Caco-2 (cell line): ENCODE measurements around the gene TPX2. TPM values are rescaled to one million over a fixed set of nuclear protein-coding genes. Genes with fewer than 3 reads are reported as not detected.
A peak's percentile ranks its signal among the peaks of the same experiment; 100 is the strongest.

Experiments used
- BruUV-seq: library from RNA; stranded (reverse); fragments of 400-500 nt; replicated peaks from 2 replicates; lab custom pipeline; 2021; lab: Mats Ljungman, UMichigan
- CTCF ChIA-PET: fragments of 300-600 bp; sonication (Branson Sonifier 250); formaldehyde crosslinking; loops from one replicate; lab custom pipeline; 2022; ENCODE audit warnings: antibody characterized with exemption; lab: Charles Lee
- POLR2A ChIA-PET: fragments of 300-600 bp; sonication (Branson Sonifier 250); formaldehyde crosslinking; loops from one replicate; lab custom pipeline; 2022; ENCODE audit warnings: antibody characterized with exemption; lab: Charles Lee
- DNase-seq, 2 experiments: peaks; one replicate each; pipeline versions ENCODE4 v3.0.0 to v3.0.0-alpha.2; 2020 to 2022
- H3K27me3 ChIP-seq: replicated peaks from 2 replicates; pipeline ENCODE4 v1.6.0; 2011; ENCODE audit warnings: low read length; ENCODE audit not compliant: control insufficient read depth, insufficient read depth
- H3K36me3 ChIP-seq: 2 replicates; pipeline ENCODE4 v1.5.1; 2011; ENCODE audit warnings: low read length; ENCODE audit not compliant: control insufficient read depth, insufficient read depth
- H3K4me1 ChIP-seq: fragments of 250-450 bp; sonication (Bioruptor Pico); 2 replicates; pipeline ENCODE4 v1.5.1; 2020; ENCODE audit warnings: mild to moderate bottlenecking
- H3K4me3 ChIP-seq: 2 replicates; pipeline ENCODE4 v1.5.1; 2011; ENCODE audit warnings: low read depth, mild to moderate bottlenecking, control low read depth, low read length
- H3K9me3 ChIP-seq: fragments of 250-450 bp; sonication (Bioruptor Pico); 2 replicates; pipeline ENCODE4 v1.5.1; 2020; ENCODE audit warnings: mild to moderate bottlenecking, moderate library complexity
- H3K27ac Mint-ChIP-seq: one replicate; pipeline ENCODE4 v1.8.0; 2022; ENCODE audit warnings: mixed read lengths; ENCODE audit not compliant: unreplicated experiment
- H3K27me3 Mint-ChIP-seq: one replicate; pipeline ENCODE4 v1.8.0; 2022; ENCODE audit warnings: mixed read lengths; ENCODE audit not compliant: insufficient read depth, unreplicated experiment
- H3K36me3 Mint-ChIP-seq: one replicate; pipeline ENCODE4 v1.8.0; 2022; ENCODE audit warnings: mild to moderate bottlenecking, mixed read lengths; ENCODE audit not compliant: insufficient read depth, unreplicated experiment
- H3K4me1 Mint-ChIP-seq: one replicate; pipeline ENCODE4 v1.8.0; 2022; ENCODE audit warnings: low read depth, mixed read lengths; ENCODE audit not compliant: unreplicated experiment
- H3K4me3 Mint-ChIP-seq: one replicate; pipeline ENCODE4 v1.8.0; 2022; ENCODE audit warnings: mild to moderate bottlenecking, moderate library complexity, mixed read lengths; ENCODE audit not compliant: unreplicated experiment
- H3K9me3 Mint-ChIP-seq: one replicate; pipeline ENCODE4 v1.8.0; 2022; ENCODE audit warnings: mixed read lengths; ENCODE audit not compliant: unreplicated experiment
- intact Hi-C: fragments of 100-400 bp; cut with micrococcal nuclease; formaldehyde crosslinking; loops from one replicate; pipeline ENCODE4 v1.10.0; 2022; ENCODE audit not compliant: unreplicated experiment
- total RNA-seq: library from RNA; stranded (reverse); gene quantifications from 2 replicates; pipeline ENCODE4 v1.2.3, GENCODE V29; 2022
- TF ChIP-seq, protein P1 (sequence below), 2 experiments: fragments of 200-600 bp in 1 of 2; IDR thresholded peaks; 1 replicate in 1 of 2; 2 replicates in 1 of 2; pipeline versions ENCODE4 v1.5.1 to v1.8.0; 2011 to 2022; ENCODE audit warnings: antibody characterized with exemption in 1 of 2, control low read depth in 1 of 2, inconsistent platforms in 1 of 2, low read depth in 1 of 2, low read length in 1 of 2, mild to moderate bottlenecking in 1 of 2, moderate library complexity in 1 of 2; ENCODE audit not compliant: insufficient read depth in 1 of 2, severe bottlenecking in 1 of 2, unreplicated experiment in 1 of 2

Gene TPX2
- total RNA-seq, 1 experiment from 2014 or later: 237 TPM

DNA sequence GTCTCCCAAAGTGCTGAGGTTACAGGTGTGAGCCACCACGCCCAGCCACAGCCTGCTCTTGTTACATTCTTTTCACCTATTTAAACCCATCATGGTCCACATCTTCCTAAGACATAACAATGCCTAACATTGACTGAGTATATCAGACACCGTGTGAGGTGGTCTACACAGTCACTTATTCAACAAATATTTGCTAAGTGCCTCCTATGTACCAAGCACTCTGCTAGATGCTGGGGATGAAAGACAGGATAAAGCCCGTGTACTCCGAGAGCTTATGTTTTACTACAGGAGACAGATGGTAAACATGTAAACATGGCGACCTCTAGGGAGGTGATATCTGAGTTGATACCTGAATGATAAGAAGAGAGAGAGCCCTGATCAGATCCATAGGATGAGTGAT, 29.2 kb upstream of the TPX2 start:
- Mint-ChIP-seq H3K4me3 (peak overlapping the region; percentile 58), H3K9me3 (no peaks in the 10 kb centered on the region), H3K4me1 (peaks cover 81% of the 10 kb centered on the region), H3K27me3 (no peaks in the 10 kb centered on the region), H3K27ac (peak overlapping the region; percentile 98), H3K36me3 (peaks cover 99% of the 10 kb centered on the region)
- no peaks in the 10 kb centered on the region for H3K9me3 ChIP-seq
- no peak overlapping the region for H3K4me3 ChIP-seq
- peaks cover 27% of the 10 kb centered on the region for H3K36me3 ChIP-seq
- no peak for DNase-seq
- TF ChIP-seq, protein P1, sequence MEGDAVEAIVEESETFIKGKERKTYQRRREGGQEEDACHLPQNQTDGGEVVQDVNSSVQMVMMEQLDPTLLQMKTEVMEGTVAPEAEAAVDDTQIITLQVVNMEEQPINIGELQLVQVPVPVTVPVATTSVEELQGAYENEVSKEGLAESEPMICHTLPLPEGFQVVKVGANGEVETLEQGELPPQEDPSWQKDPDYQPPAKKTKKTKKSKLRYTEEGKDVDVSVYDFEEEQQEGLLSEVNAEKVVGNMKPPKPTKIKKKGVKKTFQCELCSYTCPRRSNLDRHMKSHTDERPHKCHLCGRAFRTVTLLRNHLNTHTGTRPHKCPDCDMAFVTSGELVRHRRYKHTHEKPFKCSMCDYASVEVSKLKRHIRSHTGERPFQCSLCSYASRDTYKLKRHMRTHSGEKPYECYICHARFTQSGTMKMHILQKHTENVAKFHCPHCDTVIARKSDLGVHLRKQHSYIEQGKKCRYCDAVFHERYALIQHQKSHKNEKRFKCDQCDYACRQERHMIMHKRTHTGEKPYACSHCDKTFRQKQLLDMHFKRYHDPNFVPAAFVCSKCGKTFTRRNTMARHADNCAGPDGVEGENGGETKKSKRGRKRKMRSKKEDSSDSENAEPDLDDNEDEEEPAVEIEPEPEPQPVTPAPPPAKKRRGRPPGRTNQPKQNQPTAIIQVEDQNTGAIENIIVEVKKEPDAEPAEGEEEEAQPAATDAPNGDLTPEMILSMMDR (IDR thresholded peaks at IDR 0.05; ENCODE audit: insufficient read depth in 1 of 2, low read depth in 1 of 2, low read length in 1 of 2, severe bottlenecking in 1 of 2, unreplicated experiment in 1 of 2): no peak
- no peaks in the 10 kb centered on the region for H3K27me3 ChIP-seq
- peaks cover 96% of the 10 kb centered on the region for H3K4me1 ChIP-seq
- ChIA-PET CTCF (interaction anchor here (0.6 to 5.4 kb wide), 6 partner anchors 10 to 97 kb away, joined by 3 to 36 read pairs (median 5); no protein-coding TSS in a partner anchor), POLR2A (interaction anchor here (0.5 to 6.9 kb wide), 6 partner anchors 12 to 156 kb away, joined by 3 to 169 read pairs (median 4); partner anchors contain the start of genes BCL2L1 and ID1)
- intact Hi-C loops: loop anchor here (5.0 kb wide), 1 partner anchor 517 kb away; no protein-coding TSS in a partner anchor
- no TSS peak for BruUV-seq

DNA sequence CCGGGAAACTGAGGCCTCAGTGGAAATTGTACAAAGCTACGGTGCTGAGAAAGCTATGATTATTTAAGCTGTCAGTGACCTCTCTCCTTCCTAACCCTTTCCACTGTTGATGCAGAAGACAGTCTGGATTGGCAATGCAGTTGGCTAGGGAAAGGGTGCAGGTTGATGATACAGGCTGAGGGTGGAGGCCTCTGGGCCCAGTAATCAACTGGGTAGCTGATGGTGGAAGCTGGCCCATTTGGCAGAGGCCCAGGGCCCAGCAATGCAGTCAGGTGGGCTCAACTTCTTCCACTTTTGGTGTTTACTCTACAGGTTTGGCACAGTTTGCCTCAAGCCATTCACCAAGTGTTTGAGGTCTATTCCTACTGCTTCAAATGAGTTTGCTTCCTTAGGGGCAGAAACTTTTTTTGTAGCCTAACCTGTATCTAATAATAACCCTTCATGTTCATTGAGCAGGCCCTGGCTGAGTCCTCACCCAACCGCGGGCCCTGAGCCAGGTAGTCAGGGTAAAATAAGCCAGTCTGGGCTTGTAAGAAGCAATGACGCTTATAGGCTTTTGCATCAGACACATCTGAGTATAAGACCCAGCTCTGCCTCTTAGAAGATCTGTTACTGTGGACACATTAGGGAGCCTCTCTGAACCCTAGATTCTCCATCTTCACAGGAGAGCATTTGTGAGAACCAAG, 28.5 kb upstream of the TPX2 start:
- peak overlapping the region; percentile 98 for H3K27ac Mint-ChIP-seq
- TF ChIP-seq, protein P1 (IDR thresholded peaks at IDR 0.05; ENCODE audit: insufficient read depth in 1 of 2, low read depth in 1 of 2, low read length in 1 of 2, severe bottlenecking in 1 of 2, unreplicated experiment in 1 of 2): no peak
- H3K36me3 ChIP-seq: peaks cover 29% of the 10 kb centered on the region
- DNase-seq: no peak
- H3K4me3 ChIP-seq: no peak overlapping the region
- BruUV-seq: no TSS peak
- H3K27me3 Mint-ChIP-seq: no peaks in the 10 kb centered on the region
- peak overlapping the region; percentile 69 for H3K4me3 Mint-ChIP-seq
- ChIA-PET CTCF (interaction anchor here (0.6 to 5.4 kb wide), 5 partner anchors 9 to 98 kb away, joined by 3 to 36 read pairs (median 6); no protein-coding TSS in a partner anchor), POLR2A (interaction anchor here (0.6 to 6.9 kb wide), 6 partner anchors 11 to 1982 kb away, joined by 4 to 169 read pairs (median 6); partner anchors contain the start of genes BCL2L1 and ID1)
- H3K4me1 ChIP-seq: peaks cover 95% of the 10 kb centered on the region
- no peaks in the 10 kb centered on the region for H3K27me3 ChIP-seq
- H3K9me3 ChIP-seq: no peaks in the 10 kb centered on the region
- intact Hi-C loops: loop anchor here (5.0 kb wide), 1 partner anchor 517 kb away; no protein-coding TSS in a partner anchor
- H3K9me3 Mint-ChIP-seq: no peaks in the 10 kb centered on the region
- peaks cover 81% of the 10 kb centered on the region for H3K4me1 Mint-ChIP-seq
- H3K36me3 Mint-ChIP-seq: peaks cover 99% of the 10 kb centered on the region
